Mesenchymal stem cell (in vitro differentiated cells and primary cell): ENCODE measurements around the gene RBM6.

Source experiments
- DNase-seq: peaks from one replicate; pipeline ENCODE4 v3.0.0-alpha.2; 2013
- H2AFZ ChIP-seq: one replicate; pipeline ENCODE4 v1.6.1; 2013; ENCODE audit warnings: low read depth, mild to moderate bottlenecking, control low read depth, inconsistent platforms, low read length, moderate library complexity
- H2AK5ac ChIP-seq: 2 replicates; pipeline ENCODE4 v1.6.1; 2013; ENCODE audit warnings: low read length, moderate library complexity, mild to moderate bottlenecking, inconsistent platforms; ENCODE audit not compliant: severe bottlenecking
- H2BK120ac ChIP-seq: one replicate; pipeline ENCODE4 v1.6.1; 2013; ENCODE audit warnings: low read depth, mild to moderate bottlenecking, inconsistent platforms, low read length, moderate library complexity
- H2BK12ac ChIP-seq, 2 experiments: one replicate each; pipeline ENCODE4 v1.6.1; 2013; ENCODE audit warnings: inconsistent platforms in 2 of 2, low read length in 2 of 2, mild to moderate bottlenecking in 2 of 2, moderate library complexity in 2 of 2, control low read depth in 1 of 2
- H2BK15ac ChIP-seq: one replicate; pipeline ENCODE4 v1.6.1; 2013; ENCODE audit warnings: mild to moderate bottlenecking, low read depth, inconsistent platforms; ENCODE audit not compliant: poor library complexity, severe bottlenecking
- H2BK5ac ChIP-seq: 2 replicates; pipeline ENCODE4 v1.6.1; 2013; ENCODE audit warnings: low read depth, mild to moderate bottlenecking, low read length, control low read depth, inconsistent platforms; ENCODE audit not compliant: poor library complexity, severe bottlenecking
- H3K14ac ChIP-seq, 2 experiments: one replicate each; pipeline ENCODE4 v1.6.1; 2013; ENCODE audit warnings: inconsistent platforms in 2 of 2, low read length in 2 of 2, control low read depth in 1 of 2, mild to moderate bottlenecking in 1 of 2, moderate library complexity in 1 of 2
- H3K18ac ChIP-seq, 2 experiments: one replicate each; pipeline ENCODE4 v1.6.1; 2013; ENCODE audit warnings: inconsistent platforms in 2 of 2, low read length in 2 of 2, control low read depth in 1 of 2, low read depth in 1 of 2, mild to moderate bottlenecking in 1 of 2
- H3K23ac ChIP-seq, 2 experiments: one replicate each; pipeline ENCODE4 v1.6.1; 2013; ENCODE audit warnings: inconsistent platforms in 2 of 2, low read length in 2 of 2, mild to moderate bottlenecking in 2 of 2, moderate library complexity in 2 of 2, control low read depth in 1 of 2
- H3K27ac ChIP-seq: 2 replicates; pipeline ENCODE4 v1.5.1; 2013; ENCODE audit warnings: mild to moderate bottlenecking, moderate library complexity, low read length, control low read depth, inconsistent platforms; ENCODE audit not compliant: poor library complexity, severe bottlenecking
- H3K27me3 ChIP-seq, 2 experiments: 2 replicates each; pipeline versions ENCODE4 v1.6.1 to v1.7.0; 2013; ENCODE audit warnings: low read length in 2 of 2, mild to moderate bottlenecking in 2 of 2, moderate library complexity in 2 of 2, control low read depth in 1 of 2, inconsistent platforms in 1 of 2; ENCODE audit not compliant: control insufficient read depth in 1 of 2, insufficient read depth in 1 of 2
- H3K36me3 ChIP-seq, 2 experiments: 2 replicates each; pipeline versions ENCODE4 v1.6.1 to v1.7.0; 2013; ENCODE audit warnings: low read length in 2 of 2, control low read depth in 1 of 2, inconsistent platforms in 1 of 2, low read depth in 1 of 2, mild to moderate bottlenecking in 1 of 2; ENCODE audit not compliant: insufficient read depth in 2 of 2, control insufficient read depth in 1 of 2
- H3K4ac ChIP-seq, 2 experiments: one replicate each; pipeline ENCODE4 v1.6.1; 2013; ENCODE audit warnings: inconsistent platforms in 2 of 2, low read length in 2 of 2, mild to moderate bottlenecking in 2 of 2, moderate library complexity in 2 of 2, control low read depth in 1 of 2, low read depth in 1 of 2
- H3K4me1 ChIP-seq: 2 replicates; pipeline ENCODE4 v1.6.1; 2013; ENCODE audit warnings: low read depth, low read length, control low read depth; ENCODE audit not compliant: control insufficient read depth, insufficient read depth
- H3K4me2 ChIP-seq: 2 replicates; pipeline ENCODE4 v1.6.1; 2013; ENCODE audit warnings: low read length, mild to moderate bottlenecking, inconsistent platforms; ENCODE audit not compliant: poor library complexity, severe bottlenecking
- H3K4me3 ChIP-seq, 2 experiments: 2 replicates each; pipeline versions ENCODE4 v1.5.1 to v1.7.0; 2013; ENCODE audit warnings: low read length in 2 of 2, mild to moderate bottlenecking in 2 of 2, control low read depth in 1 of 2, low read depth in 1 of 2; ENCODE audit not compliant: insufficient read depth in 1 of 2
- H3K79me1 ChIP-seq: replicated peaks from 2 replicates; pipeline ENCODE4 v1.6.1; 2013; ENCODE audit warnings: mild to moderate bottlenecking, control low read depth, low read length, inconsistent platforms; ENCODE audit not compliant: poor library complexity, severe bottlenecking
- H3K9ac ChIP-seq: 2 replicates; pipeline ENCODE4 v1.7.0; 2013; ENCODE audit warnings: mild to moderate bottlenecking, low read length, moderate library complexity
- H3K9me3 ChIP-seq: 2 replicates; pipeline ENCODE4 v1.7.0; 2013; ENCODE audit warnings: mild to moderate bottlenecking, low read length; ENCODE audit not compliant: control insufficient read depth
- H4K8ac ChIP-seq: one replicate; pipeline ENCODE4 v1.6.1; 2013; ENCODE audit warnings: inconsistent platforms, mild to moderate bottlenecking, low read length, moderate library complexity
- H4K91ac ChIP-seq: one replicate; pipeline ENCODE4 v1.6.1; 2013; ENCODE audit warnings: mild to moderate bottlenecking, low read length, inconsistent platforms
- WGBS: methylation state at CpG from one replicate; pipeline ENCODE4 v1.1.7; 2013; ENCODE audit warnings: mixed read lengths; 5-methylcytosine and 5-hydroxymethylcytosine counted together

The RBM6 gene

GRCh38 chr3:50102558-50102957, 162.6 kb downstream of the RBM6 start:
- H3K4me2 ChIP-seq: no peak overlapping the region
- H3K14ac ChIP-seq: no peak overlapping the region
- H2BK12ac ChIP-seq: no peak overlapping the region
- peaks cover 21% of the 10 kb centered on the region for H3K79me1 ChIP-seq
- no peaks in the 10 kb centered on the region for H3K9me3 ChIP-seq
- no peak overlapping the region for H2AFZ ChIP-seq
- no peak overlapping the region for H3K9ac ChIP-seq
- H3K4me1 ChIP-seq: no peaks in the 10 kb centered on the region
- no peak overlapping the region for H2BK120ac ChIP-seq
- H4K8ac ChIP-seq: no peak overlapping the region
- H3K4ac ChIP-seq: no peak overlapping the region
- no peak overlapping the region for H3K4me3 ChIP-seq
- H2AK5ac ChIP-seq: no peak overlapping the region
- 98% methylated on average over 7 of the region's 7 CpGs for WGBS
- no peak overlapping the region for H2BK5ac ChIP-seq
- H3K23ac ChIP-seq: peak overlapping the region in 1 of 2 experiments; percentile 38
- DNase-seq: no peak
- peaks cover 55 to 97% of the 10 kb centered on the region in 2 experiments for H3K36me3 ChIP-seq
- no peak overlapping the region for H2BK15ac ChIP-seq
- H3K27ac ChIP-seq: no peak overlapping the region
- H3K27me3 ChIP-seq: no peaks in the 10 kb centered on the region
- no peak overlapping the region for H3K18ac ChIP-seq
- no peak overlapping the region for H4K91ac ChIP-seq

DNA sequence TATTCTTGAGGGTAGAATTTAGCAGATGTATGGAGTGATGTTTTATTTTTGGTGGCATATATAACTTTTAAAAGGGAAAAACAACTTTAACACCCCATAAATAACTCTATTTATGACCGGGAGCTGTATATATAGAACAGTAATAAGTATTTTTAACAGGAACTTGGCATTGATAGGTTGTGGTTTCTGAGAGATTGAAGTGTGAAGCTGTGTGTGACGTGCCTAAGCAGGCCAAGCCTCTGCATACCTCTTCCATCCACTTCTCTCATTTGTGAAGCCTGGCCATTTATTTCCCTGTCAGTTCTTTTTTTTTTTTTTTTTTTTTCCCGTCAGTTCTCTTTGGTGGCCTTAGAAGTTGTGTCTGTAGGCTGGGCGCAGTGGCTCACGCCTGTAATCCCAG, 171.8 kb downstream of the RBM6 start:
- no peak overlapping the region for H4K91ac ChIP-seq
- no peak overlapping the region for H3K4me3 ChIP-seq
- H4K8ac ChIP-seq: no peak overlapping the region
- H3K4ac ChIP-seq: no peak overlapping the region
- H3K27ac ChIP-seq: no peak overlapping the region
- no peak overlapping the region for H2BK5ac ChIP-seq
- no peak overlapping the region for H3K4me2 ChIP-seq
- H3K9me3 ChIP-seq: no peaks in the 10 kb centered on the region
- H3K18ac ChIP-seq: no peak overlapping the region
- no peaks in the 10 kb centered on the region for H3K27me3 ChIP-seq
- H3K36me3 ChIP-seq: peaks cover 76 to 97% of the 10 kb centered on the region in 2 experiments
- H3K23ac ChIP-seq: no peak overlapping the region
- H2BK15ac ChIP-seq: no peak overlapping the region
- no peak overlapping the region for H2AFZ ChIP-seq
- no peak for DNase-seq
- no peak overlapping the region for H3K9ac ChIP-seq
- no peak overlapping the region for H2AK5ac ChIP-seq
- no peak overlapping the region for H2BK12ac ChIP-seq
- no peak overlapping the region for H2BK120ac ChIP-seq
- peaks cover 2% of the 10 kb centered on the region for H3K4me1 ChIP-seq
- 100% methylated on average over 2 of the region's 5 CpGs for WGBS
- H3K14ac ChIP-seq: no peak overlapping the region
- peaks cover 19% of the 10 kb centered on the region for H3K79me1 ChIP-seq

- Histone ChIP-seq H3K23ac (no peak overlapping the region), H3K18ac (no peak overlapping the region), H4K91ac (no peak overlapping the region), H2BK15ac (no peak overlapping the region), H4K8ac (no peak overlapping the region), H2BK5ac (no peak overlapping the region), H3K4ac (no peak overlapping the region), H2BK12ac (no peak overlapping the region), H3K36me3 (peaks cover 76 to 97% of the 10 kb centered on the region in 2 experiments), H2AK5ac (no peak overlapping the region), H3K9me3 (no peaks in the 10 kb centered on the region), H3K79me1 (peaks cover 18% of the 10 kb centered on the region), H3K4me1 (peaks cover 2% of the 10 kb centered on the region), H3K4me3 (no peak overlapping the region), H2BK120ac (no peak overlapping the region), H3K27ac (no peak overlapping the region), H3K9ac (no peak overlapping the region), H3K14ac (no peak overlapping the region), H2AFZ (no peak overlapping the region), H3K4me2 (no peak overlapping the region), H3K27me3 (no peaks in the 10 kb centered on the region)
- WGBS: 96% methylated on average over 3 of the region's 3 CpGs
- peak; percentile 35 for DNase-seq
Observed at GRCh38 chr3:50112462-50112861, 172.5 kb downstream of the RBM6 start.

GRCh38 chr3:50117120-50117519, 177.2 kb downstream of the RBM6 start:
- no peak overlapping the region for H3K14ac ChIP-seq
- H3K4me3 ChIP-seq: no peak overlapping the region
- H2BK120ac ChIP-seq: no peak overlapping the region
- H3K23ac ChIP-seq: no peak overlapping the region
- H2BK5ac ChIP-seq: no peak overlapping the region
- H2AFZ ChIP-seq: no peak overlapping the region
- peaks cover 9% of the 10 kb centered on the region for H3K79me1 ChIP-seq
- no peak overlapping the region for H2AK5ac ChIP-seq
- H3K9ac ChIP-seq: no peak overlapping the region
- H4K8ac ChIP-seq: no peak overlapping the region
- DNase-seq: no peak
- H2BK15ac ChIP-seq: no peak overlapping the region
- no peaks in the 10 kb centered on the region for H3K9me3 ChIP-seq
- H3K4me2 ChIP-seq: no peak overlapping the region
- H3K27ac ChIP-seq: no peak overlapping the region
- no peak overlapping the region for H4K91ac ChIP-seq
- no peak overlapping the region for H2BK12ac ChIP-seq
- H3K36me3 ChIP-seq: peaks cover 87 to 88% of the 10 kb centered on the region in 2 experiments
- peaks cover 4% of the 10 kb centered on the region for H3K4me1 ChIP-seq
- H3K27me3 ChIP-seq: no peaks in the 10 kb centered on the region
- no peak overlapping the region for H3K4ac ChIP-seq
- 97% methylated on average over 8 of the region's 8 CpGs for WGBS
- H3K18ac ChIP-seq: no peak overlapping the region
